Small intestine (tissue), 7 donors: Measurements from ENCODE around the gene MXRA8. TPM values are rescaled to one million over a fixed set of nuclear protein-coding genes. Genes with fewer than 3 reads are reported as not detected.

ENCODE experiments used
- DNase-seq, 2 donors: peaks; one replicate each; pipeline versions ENCODE4 v3.0.0 to v3.0.0-alpha.2; 2013
- FAIRE-seq: peaks from 2 replicates; lab custom pipeline; 2012; peaks lifted over from hg19 to GRCh38; lab: Jason Lieb, UNC
- H3K27ac ChIP-seq, 3 donors: one replicate each; pipeline ENCODE4 v1.5.1; 2013; ENCODE audit warnings: low read length in 2 of 3, mild to moderate bottlenecking in 2 of 3, control low read depth in 1 of 3, inconsistent platforms in 1 of 3, low read depth in 1 of 3, moderate library complexity in 1 of 3
- H3K27me3 ChIP-seq, 3 donors: one replicate each; pipeline ENCODE4 v1.6.1; 2013; ENCODE audit warnings: low read length in 3 of 3, inconsistent platforms in 1 of 3; ENCODE audit not compliant: control insufficient read depth in 3 of 3, insufficient read depth in 3 of 3
- H3K36me3 ChIP-seq, 3 donors: one replicate each; pipeline ENCODE4 v1.6.1; 2013; ENCODE audit warnings: low read length in 3 of 3, inconsistent platforms in 1 of 3, low read depth in 1 of 3, mild to moderate bottlenecking in 1 of 3, moderate library complexity in 1 of 3; ENCODE audit not compliant: control insufficient read depth in 3 of 3, insufficient read depth in 2 of 3
- H3K4me1 ChIP-seq, 3 donors: one replicate each; pipeline ENCODE4 v1.6.1; 2013; ENCODE audit warnings: low read length in 2 of 3, inconsistent platforms in 1 of 3, low read depth in 1 of 3, mild to moderate bottlenecking in 1 of 3, moderate library complexity in 1 of 3; ENCODE audit not compliant: control insufficient read depth in 3 of 3, insufficient read depth in 2 of 3
- H3K4me3 ChIP-seq, 3 donors: one replicate each; pipeline ENCODE4 v1.5.1; 2013; ENCODE audit warnings: low read length in 3 of 3, control low read depth in 1 of 3, inconsistent platforms in 1 of 3, low read depth in 1 of 3, mild to moderate bottlenecking in 1 of 3, moderate library complexity in 1 of 3
- H3K9me3 ChIP-seq, 2 donors: one replicate each; pipeline ENCODE4 v1.6.1; 2013; ENCODE audit warnings: low read depth in 1 of 2, low read length in 1 of 2; ENCODE audit not compliant: control insufficient read depth in 2 of 2, insufficient read depth in 1 of 2
- WGBS, 3 donors: extraction: QIAGEN DNeasy Blood & Tissue Kit; methylation state at CpG; one replicate each; pipeline ENCODE4 v1.1.7; 2013; 5-methylcytosine and 5-hydroxymethylcytosine counted together
- polyA plus RNA-seq, 4 donors: library from polyadenylated mRNA; stranded (reverse) in 3 of 4; unstranded in 1 of 4; fragments of 200-250 nt in 3 of 4; fragments of 120-200 nt in 1 of 4; gene quantifications; one replicate each; pipeline versions ENCODE4 v1.2.1 to v1.2.3, GENCODE V29; 2013
- donor health status: healthy with polysubstance abuse.
- donor health status: control.
- donor health status: control.
- donor health status: Bipolar disorder and iron deficiency.
- donor health status: healthy.

MXRA8 gene
- polyA plus RNA-seq, 4 donors, result 2.7 to 538 (median 14.7) TPM

GRCh38 chr1:1331068-1331965 lies 27.0 kb downstream of the MXRA8 start, which contains the start of gene TAS1R3:
Gene TAS1R3, plus strand, starts transcription at chr1:1331280. Its CDS starts 66 bp downstream, at chr1:1331346.
- Histone ChIP-seq H3K27ac (peak within 1 kb of the TSS in 1 of 3 donors; percentile 15), H3K9me3 (no peaks in the 10 kb centered on the region), H3K27me3 (no peaks in the 10 kb centered on the region), H3K36me3 (peaks cover 0 to 68% (median 3%) of the 10 kb centered on the region in 3 donors), H3K4me3 (no peak within 1 kb of the TSS), H3K4me1 (peaks cover 0 to 18% (median 0%) of the 10 kb centered on the region in 3 donors)
- FAIRE-seq (no peak), DNase-seq (no peak)
- WGBS, 3 donors, result 43 to 72% (median 56%) methylated on average over 37 to 41 of the region's 41 CpGs

DNA sequence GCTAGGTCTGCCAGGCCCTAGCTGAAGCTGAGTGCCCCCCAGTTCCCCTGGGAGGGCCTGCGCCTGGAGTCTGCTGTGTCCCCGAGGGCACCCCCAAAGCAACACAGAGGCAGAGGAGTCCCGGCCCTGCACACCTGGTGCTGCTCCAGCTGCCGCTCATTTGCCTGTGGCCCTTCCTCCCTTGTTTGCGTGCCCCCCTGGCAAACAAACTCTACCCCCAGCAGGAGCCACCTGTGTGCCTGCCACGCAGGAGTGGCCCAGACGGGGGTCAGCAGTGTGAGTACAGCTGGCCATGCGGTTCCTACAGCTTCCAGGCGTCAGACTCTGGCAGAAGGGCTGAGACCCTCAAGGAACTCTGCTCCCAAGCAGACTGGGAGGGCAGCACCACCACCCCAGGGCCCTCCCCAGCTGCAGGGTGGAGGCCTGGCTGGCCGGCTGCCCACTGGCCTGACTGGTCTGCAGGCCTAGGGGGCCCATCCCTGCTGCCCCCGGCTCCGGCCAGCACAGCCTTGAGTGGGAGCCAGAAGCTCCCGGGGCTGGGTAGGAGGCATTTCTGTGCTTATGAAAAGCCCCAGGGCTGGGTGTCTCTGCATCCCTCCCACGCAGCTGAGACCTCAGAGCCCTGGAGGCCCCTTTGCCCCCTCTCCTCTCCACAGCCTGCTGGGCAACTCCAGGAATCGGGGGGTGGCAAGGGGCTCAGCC lies 27.8 kb downstream of the MXRA8 start:
- H3K27me3 ChIP-seq, result no peaks in the 10 kb centered on the region
- H3K4me1 ChIP-seq, result peaks cover 0 to 26% (median 0%) of the 10 kb centered on the region in 3 donors
- peak overlapping the region in 1 of 3 donors; percentile 15 for H3K27ac ChIP-seq
- no peak for DNase-seq
- 40 to 55% (median 41%) methylated on average over 11 to 15 of the region's 15 CpGs for WGBS, 3 donors
- H3K9me3 ChIP-seq, result no peaks in the 10 kb centered on the region
- peaks cover 0 to 64% (median 3%) of the 10 kb centered on the region in 3 donors for H3K36me3 ChIP-seq
- H3K4me3 ChIP-seq, result no peak overlapping the region
- no peak for FAIRE-seq

DNA sequence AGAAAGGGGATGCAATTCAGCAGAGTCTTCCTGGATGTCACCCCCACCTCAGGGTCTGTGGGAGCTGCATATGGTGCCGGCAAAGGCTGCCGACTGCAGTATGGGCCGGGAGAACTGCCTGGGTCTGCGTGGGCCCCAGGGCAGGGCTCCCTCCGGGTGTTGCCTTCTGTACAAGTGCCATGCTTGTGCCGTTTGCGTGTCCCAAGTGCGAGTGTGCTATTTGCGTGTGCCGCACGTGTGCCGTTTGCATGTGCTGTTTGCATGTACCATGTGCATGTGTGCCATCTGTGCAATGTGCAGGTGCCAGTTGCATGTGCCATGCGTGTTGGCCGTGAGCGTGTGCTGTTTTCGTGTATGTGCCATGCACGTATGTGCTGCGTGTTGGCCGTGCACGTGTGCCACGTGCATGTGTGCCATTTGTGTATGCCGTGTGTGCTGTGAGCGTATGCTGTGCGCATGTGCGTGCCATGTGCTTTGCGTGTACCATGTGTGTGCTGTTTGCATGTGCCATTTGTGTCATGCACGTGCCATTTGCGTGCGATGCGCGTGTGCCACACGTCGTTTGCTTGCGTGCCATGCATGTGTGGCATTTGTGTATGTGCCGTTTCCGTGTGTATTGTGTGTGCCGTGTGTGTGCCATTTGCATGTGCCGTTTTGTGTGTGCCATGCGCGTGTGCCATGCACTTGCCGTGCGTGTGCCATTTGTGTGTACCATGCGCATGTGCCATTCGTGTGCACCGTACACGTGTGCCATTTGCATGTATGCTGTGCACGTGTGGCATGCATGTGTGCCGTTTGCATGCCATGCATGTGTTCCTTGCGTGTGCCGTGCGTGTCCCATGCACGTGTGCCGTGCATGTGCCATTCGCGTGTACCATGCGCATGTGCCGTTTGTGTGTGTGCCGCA lies 28.8 kb downstream of the MXRA8 start:
- H3K4me3 ChIP-seq, result no peak overlapping the region
- FAIRE-seq (no peak), DNase-seq (no peak)
- H3K9me3 ChIP-seq, result no peaks in the 10 kb centered on the region
- peaks cover 0 to 30% (median 0%) of the 10 kb centered on the region in 3 donors for H3K4me1 ChIP-seq
- peaks cover 0 to 58% (median 3%) of the 10 kb centered on the region in 3 donors for H3K36me3 ChIP-seq
- H3K27me3 ChIP-seq, result no peaks in the 10 kb centered on the region
- 86 to 92% (median 88%) methylated on average over 58 of the region's 58 CpGs for WGBS, 3 donors
- no peak overlapping the region for H3K27ac ChIP-seq

DNA sequence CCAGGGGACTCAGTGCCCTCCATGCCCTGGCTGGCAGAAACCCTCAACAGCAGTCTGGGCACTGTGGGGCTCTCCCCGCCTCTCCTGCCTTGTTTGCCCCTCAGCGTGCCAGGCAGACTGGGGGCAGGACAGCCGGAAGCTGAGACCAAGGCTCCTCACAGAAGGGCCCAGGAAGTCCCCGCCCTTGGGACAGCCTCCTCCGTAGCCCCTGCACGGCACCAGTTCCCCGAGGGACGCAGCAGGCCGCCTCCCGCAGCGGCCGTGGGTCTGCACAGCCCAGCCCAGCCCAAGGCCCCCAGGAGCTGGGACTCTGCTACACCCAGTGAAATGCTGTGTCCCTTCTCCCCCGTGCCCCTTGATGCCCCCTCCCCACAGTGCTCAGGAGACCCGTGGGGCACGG lies 30.1 kb downstream of the MXRA8 start:
- Histone ChIP-seq H3K27ac (no peak overlapping the region), H3K4me3 (no peak overlapping the region), H3K9me3 (no peaks in the 10 kb centered on the region), H3K27me3 (no peaks in the 10 kb centered on the region), H3K4me1 (peaks cover 0 to 34% (median 0%) of the 10 kb centered on the region in 3 donors), H3K36me3 (peaks cover 0 to 47% (median 3%) of the 10 kb centered on the region in 3 donors)
- FAIRE-seq (no peak), DNase-seq (no peak)
- 75 to 86% (median 84%) methylated on average over 8 to 15 of the region's 15 CpGs for WGBS, 3 donors

- H3K4me1 ChIP-seq, result peaks cover 0 to 36% (median 6%) of the 10 kb centered on the region in 3 donors
- H3K4me3 ChIP-seq, result no peak overlapping the region
- FAIRE-seq (no peak), DNase-seq (no peak)
- H3K36me3 ChIP-seq, result peaks cover 0 to 48% (median 3%) of the 10 kb centered on the region in 3 donors
- no peak overlapping the region for H3K27ac ChIP-seq
- H3K9me3 ChIP-seq, result no peaks in the 10 kb centered on the region
- WGBS, 3 donors, result 92% methylated on average over 33 to 40 of the region's 40 CpGs
- H3K27me3 ChIP-seq, result no peaks in the 10 kb centered on the region
Measured at GRCh38 chr1:1327291-1327690, 31.1 kb downstream of the MXRA8 start.

DNA sequence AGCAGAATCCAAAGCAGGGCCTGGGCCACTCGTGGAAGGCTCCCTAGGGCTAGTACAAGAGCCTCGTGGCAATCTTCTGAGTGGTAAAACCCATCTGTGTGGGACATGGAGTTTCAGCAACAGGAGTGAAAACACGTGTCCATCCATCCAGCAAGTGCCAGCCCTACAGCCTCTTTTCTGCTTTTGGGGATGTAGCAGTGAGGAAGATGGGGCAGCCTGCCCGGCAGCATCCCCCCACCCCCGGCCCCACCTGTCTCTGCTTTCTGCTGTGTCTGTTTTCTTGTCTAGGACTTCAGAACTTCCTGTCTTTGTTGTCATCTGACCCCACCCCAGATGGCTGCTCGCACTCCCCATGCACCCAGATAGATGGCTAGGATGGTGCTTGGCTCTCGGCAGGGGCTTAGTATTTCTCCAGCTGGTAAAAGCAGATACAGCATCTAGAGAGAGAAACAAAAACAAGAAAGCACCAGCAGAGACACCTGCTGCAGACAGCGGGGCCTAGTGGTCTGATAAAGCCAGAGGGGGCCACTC lies 32.2 kb downstream of the MXRA8 start:
- Histone ChIP-seq H3K4me3 (peak overlapping the region in 2 of 3 donors; percentile 58 to 78), H3K27ac (no peak overlapping the region), H3K4me1 (peaks cover 0 to 32% (median 6%) of the 10 kb centered on the region in 3 donors), H3K27me3 (no peaks in the 10 kb centered on the region), H3K36me3 (peaks cover 0 to 58% (median 3%) of the 10 kb centered on the region in 3 donors), H3K9me3 (no peaks in the 10 kb centered on the region)
- FAIRE-seq, result no peak
- 44 to 54% (median 46%) methylated on average over 8 of the region's 8 CpGs for WGBS, 3 donors
- no peak for DNase-seq

DNA sequence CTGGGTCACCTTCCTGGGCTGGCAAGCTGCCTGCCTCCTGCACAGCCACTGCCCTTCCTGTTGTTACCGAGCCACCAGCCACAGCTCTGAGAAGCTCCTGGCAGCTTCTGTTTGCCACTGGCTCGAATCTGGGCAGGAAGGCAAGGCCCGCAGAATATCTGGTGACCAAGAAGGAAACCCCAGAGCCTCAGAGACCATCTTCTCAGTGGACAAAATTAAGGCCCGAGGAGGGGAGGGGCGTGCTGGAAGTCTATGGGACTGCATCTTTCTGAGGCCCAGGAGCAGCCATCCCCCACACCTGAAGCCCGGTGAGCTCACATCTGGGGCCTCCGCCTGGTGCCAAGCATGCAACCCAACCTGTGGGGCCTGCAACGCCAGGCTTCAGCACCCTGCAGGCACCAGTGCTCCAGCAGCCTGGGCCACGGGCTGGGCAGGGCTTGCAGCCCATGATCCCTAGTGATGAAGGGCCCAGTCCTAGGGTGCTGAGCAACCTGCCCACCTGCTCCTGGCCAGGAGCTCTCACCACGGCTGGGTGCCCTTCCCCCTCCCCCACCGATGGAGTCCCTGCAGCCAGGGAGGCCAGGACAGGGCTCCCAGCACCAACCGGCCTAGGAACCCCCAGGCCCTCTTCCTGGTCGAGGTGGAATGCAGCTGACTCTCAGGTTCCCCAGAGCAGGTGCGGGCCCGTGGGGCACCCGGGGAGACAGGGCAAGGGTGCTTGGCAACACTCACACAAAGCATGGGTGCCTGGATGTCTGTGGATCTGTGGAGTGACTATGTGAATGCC lies 32.9 kb downstream of the MXRA8 start:
- WGBS, 3 donors, result 14 to 49% (median 19%) methylated on average over 15 to 16 of the region's 16 CpGs
- Histone ChIP-seq H3K4me3 (peak overlapping the region; percentile 58 to 78 (median 59)), H3K9me3 (no peaks in the 10 kb centered on the region), H3K36me3 (peaks cover 0 to 65% (median 3%) of the 10 kb centered on the region in 3 donors), H3K4me1 (peaks cover 0 to 26% (median 6%) of the 10 kb centered on the region in 3 donors), H3K27ac (peak overlapping the region; percentile 36 to 85 (median 73)), H3K27me3 (no peaks in the 10 kb centered on the region)
- peak in 1 of 2 donors; percentile 64 for DNase-seq
- no peak for FAIRE-seq
